Stimulated activated CD8-positive, alpha-beta memory T cell treated with anti-CD3 and anti-CD28 coated beads, Interleukin-4, amount 100 ng/mL, for 4 hours (primary cell): ENCODE results near the gene DCC.

Source experiments
- DNase-seq, 2 donors: peaks; one replicate each; pipeline ENCODE4 v3.0.0-alpha.2; 2020; ENCODE audit warnings: low read depth in 2 of 2, low spot score in 1 of 2

Gene DCC

GRCh38 chr18:53152476-53152875, 812.5 kb downstream of the DCC start:
- no peak for DNase-seq

- DNase-seq: no peak
These were observed 813.3 kb downstream of the DCC start for GRCh38 chr18:53153281-53153680.

- DNase-seq: no peak
These were observed 813.8 kb downstream of the DCC start for GRCh38 chr18:53153800-53154199.

- no peak for DNase-seq
These were observed 825.8 kb downstream of the DCC start for GRCh38 chr18:53165770-53166169.

- no peak for DNase-seq
These were observed 829.3 kb downstream of the DCC start for GRCh38 chr18:53169346-53169745.

- DNase-seq: no peak
These were observed 851.6 kb downstream of the DCC start for GRCh38 chr18:53191634-53192033.

- no peak for DNase-seq
These were observed 853.9 kb downstream of the DCC start for GRCh38 chr18:53193870-53194269.

GRCh38 chr18:53219853-53220252, 879.9 kb downstream of the DCC start:
- no peak for DNase-seq

GRCh38 chr18:53224128-53224778, 884.3 kb downstream of the DCC start:
- no peak for DNase-seq

- no peak for DNase-seq
These were observed 885.7 kb downstream of the DCC start for GRCh38 chr18:53225567-53226325.

- no peak for DNase-seq
These were observed 894.6 kb downstream of the DCC start for GRCh38 chr18:53234610-53235009.

- no peak for DNase-seq
These were observed 901.2 kb downstream of the DCC start for GRCh38 chr18:53241161-53241560.

GRCh38 chr18:53253789-53254188, 913.8 kb downstream of the DCC start:
- DNase-seq: no peak

- no peak for DNase-seq
These were observed 914.3 kb downstream of the DCC start for GRCh38 chr18:53254265-53254664.

GRCh38 chr18:53261241-53261640, 921.2 kb downstream of the DCC start:
- no peak for DNase-seq

- no peak for DNase-seq
These were observed 926.9 kb downstream of the DCC start for GRCh38 chr18:53266850-53267249.

GRCh38 chr18:53268455-53268854, 928.5 kb downstream of the DCC start:
- DNase-seq: no peak

- no peak for DNase-seq
These were observed 941.4 kb downstream of the DCC start for GRCh38 chr18:53281406-53281805.

GRCh38 chr18:53283708-53284107, 943.7 kb downstream of the DCC start:
- no peak for DNase-seq

- DNase-seq: no peak
These were observed 965.5 kb downstream of the DCC start for GRCh38 chr18:53305461-53305860.

GRCh38 chr18:53319628-53320027, 979.6 kb downstream of the DCC start:
- DNase-seq: no peak

- DNase-seq: no peak
These were observed 982.2 kb downstream of the DCC start for GRCh38 chr18:53322163-53322562.

GRCh38 chr18:53324353-53324752, 984.4 kb downstream of the DCC start:
- DNase-seq: no peak
